Measurements from ENCODE around the gene MYZAP. TPM values are rescaled to one million over a fixed set of nuclear protein-coding genes. Genes with fewer than 3 reads are reported as not detected.
A peak's percentile ranks its signal among the peaks of the same experiment; 100 is the strongest.

MYZAP gene
- total and polyA plus RNA-seq, 11 donors = 280 to 1,065 (median 610) TPM

DNA sequence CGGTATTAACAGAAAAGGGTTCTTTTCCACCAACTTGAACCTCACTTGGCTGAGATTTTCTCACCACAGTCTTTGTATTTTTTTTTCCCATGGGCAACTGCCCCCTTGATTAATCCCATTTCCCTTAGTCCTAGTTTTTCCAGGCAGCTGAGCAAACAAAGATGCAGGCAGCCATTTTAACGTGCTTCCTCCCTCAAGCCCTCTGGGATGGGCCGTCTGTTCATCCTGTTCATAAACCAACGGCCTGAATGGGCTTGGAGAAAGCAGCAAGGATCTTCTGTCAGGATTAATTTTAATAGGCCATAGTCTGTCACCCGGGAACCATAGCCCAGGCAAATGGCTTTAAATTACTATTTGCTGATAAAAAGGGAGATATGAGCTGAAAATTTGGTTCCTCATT is 104.4 kb downstream of the MYZAP start:
- WGBS, 4 donors = 56 to 71% (median 62%) methylated on average over 5 of the region's 5 CpGs
- TF ChIP-seq, protein P1, sequence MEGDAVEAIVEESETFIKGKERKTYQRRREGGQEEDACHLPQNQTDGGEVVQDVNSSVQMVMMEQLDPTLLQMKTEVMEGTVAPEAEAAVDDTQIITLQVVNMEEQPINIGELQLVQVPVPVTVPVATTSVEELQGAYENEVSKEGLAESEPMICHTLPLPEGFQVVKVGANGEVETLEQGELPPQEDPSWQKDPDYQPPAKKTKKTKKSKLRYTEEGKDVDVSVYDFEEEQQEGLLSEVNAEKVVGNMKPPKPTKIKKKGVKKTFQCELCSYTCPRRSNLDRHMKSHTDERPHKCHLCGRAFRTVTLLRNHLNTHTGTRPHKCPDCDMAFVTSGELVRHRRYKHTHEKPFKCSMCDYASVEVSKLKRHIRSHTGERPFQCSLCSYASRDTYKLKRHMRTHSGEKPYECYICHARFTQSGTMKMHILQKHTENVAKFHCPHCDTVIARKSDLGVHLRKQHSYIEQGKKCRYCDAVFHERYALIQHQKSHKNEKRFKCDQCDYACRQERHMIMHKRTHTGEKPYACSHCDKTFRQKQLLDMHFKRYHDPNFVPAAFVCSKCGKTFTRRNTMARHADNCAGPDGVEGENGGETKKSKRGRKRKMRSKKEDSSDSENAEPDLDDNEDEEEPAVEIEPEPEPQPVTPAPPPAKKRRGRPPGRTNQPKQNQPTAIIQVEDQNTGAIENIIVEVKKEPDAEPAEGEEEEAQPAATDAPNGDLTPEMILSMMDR (IDR thresholded peaks at IDR 0.05) = no peak
- no peak for TF ChIP-seq POLR2A (IDR thresholded peaks at IDR 0.05)
- ATAC-seq (peak in 1 of 4 donors; percentile 27), DNase-seq (peak in 1 of 5 donors; percentile 27)
- no peak overlapping the region for H3K4me3 ChIP-seq
- no peaks in the 10 kb centered on the region for H3K27me3 ChIP-seq
- H3K9me3 ChIP-seq = no peaks in the 10 kb centered on the region
- intact Hi-C loops (cut with DNase I) = no loop called here
- peaks cover 0 to 41% (median 32%) of the 10 kb centered on the region in 12 donors for H3K4me1 ChIP-seq
- H3K36me3 ChIP-seq = peaks cover 0 to 9% (median 0%) of the 10 kb centered on the region in 9 donors
- H3K27ac ChIP-seq = peak overlapping the region in 3 of 12 donors; percentile 4 to 54 (median 39)

DNA sequence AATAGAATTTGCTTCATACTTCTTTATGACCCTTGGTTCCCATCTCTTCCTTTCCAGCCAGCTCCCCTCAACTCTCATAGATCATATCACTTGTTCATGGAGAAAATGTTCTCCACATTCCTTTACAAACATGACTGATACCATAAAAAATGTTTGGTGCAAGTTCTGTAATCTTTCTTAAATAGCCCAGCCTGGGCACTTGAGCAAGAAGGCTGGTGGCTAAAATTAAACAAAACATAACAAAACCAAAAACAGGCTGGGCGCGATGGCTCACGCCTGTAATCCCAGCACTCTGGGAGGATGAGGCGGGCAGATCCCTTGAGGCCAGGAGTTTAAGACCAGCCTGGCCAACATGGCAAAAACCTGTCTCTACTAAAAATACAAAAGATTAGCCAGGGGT is 105.9 kb downstream of the MYZAP start:
- H3K27ac ChIP-seq = no peak overlapping the region
- H3K36me3 ChIP-seq = peaks cover 0 to 3% (median 0%) of the 10 kb centered on the region in 9 donors
- no peak overlapping the region for H3K4me3 ChIP-seq
- no peaks in the 10 kb centered on the region for H3K27me3 ChIP-seq
- TF ChIP-seq, protein P1 (IDR thresholded peaks at IDR 0.05) = no peak
- no peak for TF ChIP-seq POLR2A (IDR thresholded peaks at IDR 0.05)
- intact Hi-C loops (cut with DNase I) = no loop called here
- peaks cover 0 to 29% (median 18%) of the 10 kb centered on the region in 12 donors for H3K4me1 ChIP-seq
- 90 to 100% (median 94%) methylated on average over 4 of the region's 4 CpGs for WGBS, 4 donors
- DNase-seq (no peak), ATAC-seq (no peak)
- no peaks in the 10 kb centered on the region for H3K9me3 ChIP-seq

DNA sequence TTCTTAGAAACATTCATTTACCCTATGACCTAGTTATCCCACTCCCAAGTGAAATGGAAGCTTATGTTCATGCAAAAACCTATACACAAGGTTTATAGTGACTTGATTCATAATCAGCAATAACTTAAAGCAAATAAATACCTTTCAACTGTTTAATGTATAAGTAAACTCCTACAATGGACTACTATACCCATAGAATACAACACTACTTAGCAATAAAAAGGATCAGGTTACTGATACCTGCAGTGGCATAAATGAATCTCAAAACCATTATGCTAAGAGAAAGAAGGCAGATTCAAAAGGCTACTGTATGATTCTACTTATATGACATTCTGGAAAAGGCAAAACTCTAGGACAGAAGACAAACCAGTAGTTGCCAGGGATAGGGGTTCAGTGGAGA is 106.5 kb downstream of the MYZAP start:
- no peak overlapping the region for H3K4me3 ChIP-seq
- H3K27ac ChIP-seq = no peak overlapping the region
- TF ChIP-seq, protein P1 (IDR thresholded peaks at IDR 0.05) = no peak
- no peak for TF ChIP-seq POLR2A (IDR thresholded peaks at IDR 0.05)
- H3K36me3 ChIP-seq = peaks cover 0 to 3% (median 0%) of the 10 kb centered on the region in 9 donors
- intact Hi-C loops (cut with DNase I) = no loop called here
- H3K27me3 ChIP-seq = no peaks in the 10 kb centered on the region
- H3K4me1 ChIP-seq = peaks cover 0 to 23% (median 11%) of the 10 kb centered on the region in 12 donors
- ATAC-seq = no peak
- no peak for DNase-seq
- H3K9me3 ChIP-seq = no peaks in the 10 kb centered on the region

DNA sequence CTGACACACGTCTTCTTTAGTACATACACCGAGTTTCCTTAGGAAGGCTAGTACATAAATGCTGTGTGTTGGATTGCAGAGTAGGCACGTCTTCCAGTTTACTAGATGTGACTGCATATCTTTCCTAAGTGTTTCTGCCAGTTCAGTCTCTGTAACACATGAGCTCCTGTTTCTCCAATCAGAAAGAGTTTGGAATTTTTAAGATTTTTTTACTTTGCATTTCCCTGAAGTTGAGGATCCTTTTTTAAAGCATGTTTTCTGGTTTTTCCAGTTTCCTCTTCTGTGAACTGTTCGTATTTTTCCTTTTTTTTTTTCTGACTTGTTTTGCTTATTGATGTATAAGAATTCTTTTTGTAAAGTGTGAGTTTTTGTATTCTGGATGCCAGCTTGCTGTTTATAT is 107.3 kb downstream of the MYZAP start:
- ATAC-seq = no peak
- H3K27ac ChIP-seq = no peak overlapping the region
- H3K4me1 ChIP-seq = peaks cover 0 to 16% (median 4%) of the 10 kb centered on the region in 12 donors
- TF ChIP-seq POLR2A (IDR thresholded peaks at IDR 0.05) = no peak
- TF ChIP-seq, protein P1 (IDR thresholded peaks at IDR 0.05) = no peak
- H3K9me3 ChIP-seq = no peaks in the 10 kb centered on the region
- no peak overlapping the region for H3K4me3 ChIP-seq
- no peak for DNase-seq
- no peaks in the 10 kb centered on the region for H3K27me3 ChIP-seq
- intact Hi-C loops (cut with DNase I) = no loop called here
- WGBS, 4 donors = 73 to 83% (median 78%) methylated on average over 4 of the region's 4 CpGs
- peaks cover 0 to 3% (median 0%) of the 10 kb centered on the region in 9 donors for H3K36me3 ChIP-seq

Measured in heart left ventricle (tissue), 16 donors.